Right renal pelvis (tissue), 4 donors: ENCODE measurements around the gene CCDC171. TPM values are rescaled to one million over a fixed set of nuclear protein-coding genes. Genes with fewer than 3 reads are reported as not detected.

ENCODE experiments used
- DNase-seq, 4 donors: peaks; one replicate each; pipeline ENCODE4 v3.0.0-alpha.2; 2013; ENCODE audit warnings: low read depth in 4 of 4, low spot score in 3 of 4, missing footprints in 1 of 4
- polyA plus RNA-seq, 4 donors: library from polyadenylated mRNA; unstranded; fragments of 120-200 nt; gene quantifications; one replicate each; pipeline ENCODE4 v1.2.1, GENCODE V29; 2013; ENCODE audit not compliant: insufficient read length in 4 of 4

The CCDC171 gene
- polyA plus RNA-seq, 4 donors, result 4.4 to 6.2 (median 5.0) TPM

DNA sequence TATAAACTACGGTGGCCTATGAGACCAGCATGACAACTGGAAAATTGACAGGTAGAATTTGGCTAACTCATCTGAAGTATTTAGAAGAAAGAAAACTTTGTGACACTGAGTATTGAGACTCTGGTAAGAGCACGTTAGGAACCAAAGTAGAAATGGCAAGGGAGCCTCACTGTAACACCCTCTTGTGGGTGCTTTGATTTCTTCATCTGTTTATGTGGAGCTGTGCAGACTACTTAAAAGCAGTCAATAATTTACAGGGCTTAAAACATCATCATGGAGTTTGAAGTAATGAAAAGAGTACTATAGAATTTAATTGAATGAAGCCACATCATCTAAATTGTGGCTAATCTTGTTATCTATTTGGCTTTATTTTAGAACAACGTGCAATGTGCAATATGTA, 414.2 kb downstream of the CCDC171 start:
- no peak for DNase-seq

DNA sequence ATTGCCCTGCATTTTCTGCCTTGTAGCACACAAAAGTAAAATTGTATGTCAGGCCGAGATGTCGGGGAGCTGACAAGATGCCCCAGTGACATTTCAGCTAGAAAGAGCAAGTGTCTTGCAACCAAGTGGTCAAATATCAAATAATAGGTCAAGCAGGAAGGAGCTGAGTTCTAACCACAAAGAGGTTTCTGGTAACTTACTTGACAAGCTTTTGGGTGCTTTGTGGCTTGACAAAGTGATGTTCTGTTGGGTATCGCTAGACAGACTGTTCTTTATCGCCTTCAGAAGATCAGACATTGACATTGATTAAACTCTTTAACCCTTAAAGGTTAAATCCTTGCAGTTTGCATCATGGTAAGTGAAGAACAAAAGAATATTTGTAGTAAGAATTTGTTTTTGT, 419.9 kb downstream of the CCDC171 start:
- no peak for DNase-seq

GRCh38 chr9:15975101-15975778, 422.4 kb downstream of the CCDC171 start:
- DNase-seq, result no peak

DNA sequence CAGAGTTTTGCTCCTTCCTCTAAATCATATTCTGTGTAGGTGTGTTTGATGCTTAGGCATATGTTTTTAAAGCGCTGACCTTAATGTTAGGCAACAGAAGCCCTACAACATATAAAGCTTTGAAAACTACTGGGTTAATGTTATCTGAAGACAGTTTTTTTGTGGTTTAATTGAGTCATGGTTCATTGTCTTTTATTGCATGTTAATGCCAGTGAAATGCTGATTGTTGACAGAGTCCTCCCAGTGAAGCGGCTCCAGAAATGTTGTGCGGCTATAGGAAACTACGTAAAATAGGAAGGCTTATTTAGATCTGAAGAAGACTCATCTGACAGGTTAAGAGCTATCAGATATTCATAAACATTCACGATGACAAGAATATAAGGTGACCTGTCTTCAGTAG, 424.6 kb downstream of the CCDC171 start:
- DNase-seq, result peak in 1 of 4 donors; percentile 12

GRCh38 chr9:15982182-15982581, 429.3 kb downstream of the CCDC171 start:
- peak in 1 of 4 donors; percentile 16 for DNase-seq

GRCh38 chr9:15999422-16000339, 446.8 kb downstream of the CCDC171 start:
- no peak for DNase-seq

- no peak for DNase-seq
Measured at GRCh38 chr9:16000811-16001210, 448.0 kb downstream of the CCDC171 start.

DNA sequence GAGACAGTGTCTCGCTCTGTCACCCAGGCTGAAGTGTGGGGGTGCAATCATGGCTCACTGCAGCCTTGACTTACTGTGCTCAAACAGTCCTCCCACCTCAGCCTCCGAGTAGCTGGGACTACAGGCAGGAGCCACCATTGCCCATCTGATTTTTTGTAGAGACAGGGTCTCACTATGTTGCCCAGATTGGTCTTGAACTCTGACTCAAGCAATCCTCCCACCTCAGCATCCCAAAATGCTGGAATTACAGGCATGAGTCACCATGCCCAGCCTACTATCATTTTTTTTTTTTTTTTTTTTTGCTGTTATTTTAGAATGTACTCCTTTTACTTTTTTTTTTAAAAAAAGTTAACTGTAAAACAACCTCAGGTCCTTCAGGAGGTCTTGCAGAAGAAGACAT, 449.0 kb downstream of the CCDC171 start:
- DNase-seq, result no peak

- DNase-seq, result no peak
Measured at GRCh38 chr9:16002816-16003215, 450.0 kb downstream of the CCDC171 start.

DNA sequence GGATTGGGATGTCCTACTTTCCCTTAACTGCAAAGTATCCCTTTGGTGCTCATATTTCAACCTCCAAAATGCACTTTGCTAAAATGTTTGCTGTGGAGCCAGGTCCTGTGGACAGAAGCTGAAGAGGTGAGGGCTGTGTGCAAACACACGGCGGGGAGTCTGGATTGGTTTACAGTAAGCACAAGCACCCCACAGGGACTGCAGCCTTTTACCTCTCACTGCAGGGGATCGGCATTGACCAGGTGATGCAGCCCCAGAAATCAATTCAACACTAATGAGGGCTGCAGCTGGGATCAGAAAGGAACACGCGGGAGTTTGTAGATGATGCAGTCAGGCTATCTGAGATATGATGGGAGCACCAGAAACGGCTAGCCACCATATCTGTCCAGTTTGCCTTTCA, 450.9 kb downstream of the CCDC171 start:
- DNase-seq, result no peak

DNA sequence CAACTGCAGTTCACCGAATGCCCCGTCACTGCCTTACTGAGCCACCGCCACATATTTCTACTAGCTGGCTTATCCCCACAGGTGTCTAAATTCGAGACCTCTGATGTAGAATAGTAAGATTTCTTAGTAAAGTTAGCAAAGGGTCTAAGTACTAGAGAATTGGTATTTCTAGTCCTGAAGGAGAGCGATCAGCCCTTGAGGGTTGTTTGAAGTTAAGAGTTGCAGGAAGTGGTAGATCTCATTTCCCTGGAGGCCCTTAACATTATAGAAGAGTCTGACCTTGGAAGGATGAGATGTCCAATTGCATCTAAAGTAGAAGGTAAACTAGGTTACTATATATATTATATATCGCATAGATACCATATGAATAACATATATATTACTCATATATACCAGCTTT, 451.8 kb downstream of the CCDC171 start:
- DNase-seq, result no peak

GRCh38 chr9:16010221-16010620, 457.4 kb downstream of the CCDC171 start:
- DNase-seq, result no peak

DNA sequence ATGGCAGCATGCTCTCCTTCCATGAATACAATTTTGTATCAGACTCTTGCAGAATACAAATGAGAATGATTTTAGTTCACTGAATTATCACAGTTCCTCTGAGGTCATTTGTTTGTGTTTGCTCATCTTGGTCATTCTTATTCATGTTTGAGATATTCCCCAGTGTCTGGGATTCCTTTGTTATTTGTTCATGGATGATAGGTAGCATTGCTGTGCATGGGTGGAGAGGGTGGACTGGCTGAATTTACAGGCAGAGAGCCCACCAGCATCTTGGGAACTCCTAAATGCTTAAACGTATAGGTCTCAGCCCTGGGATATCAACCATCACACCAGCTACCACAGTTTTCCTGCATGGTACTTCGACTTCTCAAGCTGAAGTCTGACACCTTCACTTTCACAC, 459.8 kb downstream of the CCDC171 start:
- DNase-seq, result no peak

- no peak for DNase-seq
Measured at GRCh38 chr9:16013366-16013765, 460.5 kb downstream of the CCDC171 start.

GRCh38 chr9:16013826-16014225, 461.0 kb downstream of the CCDC171 start:
- no peak for DNase-seq

DNA sequence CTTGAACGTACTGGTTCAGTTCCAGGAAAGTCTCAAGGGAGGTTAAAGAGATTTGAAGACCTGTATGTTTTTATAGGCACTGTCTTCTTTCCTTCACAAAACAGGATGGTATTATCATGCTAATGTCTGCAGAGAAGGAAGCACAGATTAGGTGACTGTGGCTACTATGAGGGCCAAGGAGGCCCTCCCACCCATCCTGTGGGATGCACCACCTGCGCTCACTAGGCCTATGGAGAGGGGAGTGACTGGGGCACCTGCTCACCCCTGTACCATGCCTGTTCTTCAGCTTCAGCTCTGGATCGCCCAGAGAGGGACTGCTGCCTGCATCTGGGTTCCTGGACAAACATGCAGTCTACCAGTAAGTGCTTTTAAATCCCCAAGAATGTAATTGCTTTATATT, 469.4 kb downstream of the CCDC171 start:
- DNase-seq, result no peak

DNA sequence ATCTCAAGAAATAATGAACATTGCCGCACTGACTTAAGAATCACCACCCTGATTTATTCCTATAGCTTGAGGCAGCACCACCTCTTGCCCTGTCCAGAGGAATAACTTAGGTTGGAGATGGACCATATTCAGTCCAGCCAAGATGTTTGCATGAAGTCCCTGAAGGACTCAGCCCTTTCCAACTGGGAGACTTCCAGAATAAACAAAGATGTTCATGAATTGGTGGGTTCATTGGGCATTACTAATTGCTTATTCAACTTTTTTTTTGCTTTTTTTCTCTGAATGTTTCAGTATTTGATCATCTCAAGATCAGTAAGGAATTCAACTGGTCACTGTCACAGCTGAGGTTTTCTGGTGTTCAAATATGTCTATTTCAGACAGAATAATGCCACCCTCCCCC, 470.6 kb downstream of the CCDC171 start:
- no peak for DNase-seq

Other genes starting within 250 kb of the CCDC171 start
- 1 to 10 TPM; 6.7 to 9.3 (median 7.4) TPM for gene TTC39B, start 245.8 kb upstream of the CCDC171 start, polyA plus RNA-seq
- gene SNAPC3, start 130.2 kb upstream of the CCDC171 start, polyA plus RNA-seq, result 10 to 100 TPM; 43.4 to 50.9 (median 47.7) TPM
- gene PSIP1, start 42.1 kb upstream of the CCDC171 start, polyA plus RNA-seq, result 100 to 1,000 TPM; 176 to 236 (median 216) TPM